Retinal pigment epithelial cell (primary cell): ENCODE data around the gene LGALS9.
"Not testable (repeated sequence)": the region's sequence is repeated elsewhere in the genome, so short reads cannot be mapped to it uniquely, and the experiment has no call there.

ENCODE experiments used
- DNase-seq: peaks from one replicate; pipeline ENCODE4 v3.0.0-alpha.2; 2010; ENCODE audit warnings: low read depth
- H3K4me3 ChIP-seq: 2 replicates; pipeline ENCODE4 v1.5.1; 2011; ENCODE audit warnings: mild to moderate bottlenecking, low read length, control low read depth, moderate library complexity
- TF ChIP-seq, protein P1 (sequence below): conservative IDR thresholded peaks from 2 replicates; pipeline ENCODE4 v1.5.1; 2011; ENCODE audit warnings: low read depth, low read length, control low read depth, inconsistent platforms

Gene LGALS9

DNA sequence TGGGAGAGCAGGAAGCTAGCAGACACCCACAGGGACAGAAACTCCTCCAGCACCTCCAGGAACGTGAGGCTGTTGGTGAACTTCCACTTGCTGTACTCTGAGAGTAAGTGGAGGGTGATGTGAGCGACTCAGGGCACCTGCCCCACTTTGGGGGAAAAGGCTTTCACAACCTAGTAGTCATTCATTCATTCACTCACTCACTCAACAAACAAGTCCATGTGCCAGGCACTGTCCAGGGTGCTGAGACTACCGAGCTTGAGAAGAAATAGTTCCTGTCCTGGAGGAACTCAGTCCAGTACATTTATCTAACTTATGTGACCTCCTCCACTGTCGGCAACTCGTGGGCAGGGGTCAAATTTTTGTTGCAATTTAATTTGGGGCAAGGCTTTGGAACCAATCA is 26.6 kb downstream of the LGALS9 start:
- no peak overlapping the region for H3K4me3 ChIP-seq
- DNase-seq, result no peak
- TF ChIP-seq, protein P1, sequence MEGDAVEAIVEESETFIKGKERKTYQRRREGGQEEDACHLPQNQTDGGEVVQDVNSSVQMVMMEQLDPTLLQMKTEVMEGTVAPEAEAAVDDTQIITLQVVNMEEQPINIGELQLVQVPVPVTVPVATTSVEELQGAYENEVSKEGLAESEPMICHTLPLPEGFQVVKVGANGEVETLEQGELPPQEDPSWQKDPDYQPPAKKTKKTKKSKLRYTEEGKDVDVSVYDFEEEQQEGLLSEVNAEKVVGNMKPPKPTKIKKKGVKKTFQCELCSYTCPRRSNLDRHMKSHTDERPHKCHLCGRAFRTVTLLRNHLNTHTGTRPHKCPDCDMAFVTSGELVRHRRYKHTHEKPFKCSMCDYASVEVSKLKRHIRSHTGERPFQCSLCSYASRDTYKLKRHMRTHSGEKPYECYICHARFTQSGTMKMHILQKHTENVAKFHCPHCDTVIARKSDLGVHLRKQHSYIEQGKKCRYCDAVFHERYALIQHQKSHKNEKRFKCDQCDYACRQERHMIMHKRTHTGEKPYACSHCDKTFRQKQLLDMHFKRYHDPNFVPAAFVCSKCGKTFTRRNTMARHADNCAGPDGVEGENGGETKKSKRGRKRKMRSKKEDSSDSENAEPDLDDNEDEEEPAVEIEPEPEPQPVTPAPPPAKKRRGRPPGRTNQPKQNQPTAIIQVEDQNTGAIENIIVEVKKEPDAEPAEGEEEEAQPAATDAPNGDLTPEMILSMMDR, result no peak

DNA sequence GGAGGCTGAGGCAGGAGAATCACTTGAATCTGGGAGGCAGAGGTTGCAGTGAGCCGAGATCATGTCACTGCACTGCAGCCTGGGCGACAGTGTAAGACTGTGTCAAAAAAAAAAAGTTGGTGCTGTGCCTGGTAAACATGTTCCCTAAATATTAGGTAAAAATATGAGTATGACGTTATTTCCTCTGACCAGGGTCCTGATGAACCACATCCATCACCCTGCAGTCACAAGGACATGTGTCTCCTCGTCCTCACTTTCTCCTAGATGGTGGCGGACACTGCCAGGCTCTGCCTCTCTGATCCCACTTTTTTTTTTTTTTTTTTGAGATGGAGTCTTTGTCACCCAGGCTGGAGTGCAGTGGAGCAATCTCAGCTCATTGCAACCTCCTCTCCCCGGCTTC is 28.7 kb downstream of the LGALS9 start:
- H3K4me3 ChIP-seq, result no peak overlapping the region
- no peak for DNase-seq
- TF ChIP-seq, protein P1, result no peak

DNA sequence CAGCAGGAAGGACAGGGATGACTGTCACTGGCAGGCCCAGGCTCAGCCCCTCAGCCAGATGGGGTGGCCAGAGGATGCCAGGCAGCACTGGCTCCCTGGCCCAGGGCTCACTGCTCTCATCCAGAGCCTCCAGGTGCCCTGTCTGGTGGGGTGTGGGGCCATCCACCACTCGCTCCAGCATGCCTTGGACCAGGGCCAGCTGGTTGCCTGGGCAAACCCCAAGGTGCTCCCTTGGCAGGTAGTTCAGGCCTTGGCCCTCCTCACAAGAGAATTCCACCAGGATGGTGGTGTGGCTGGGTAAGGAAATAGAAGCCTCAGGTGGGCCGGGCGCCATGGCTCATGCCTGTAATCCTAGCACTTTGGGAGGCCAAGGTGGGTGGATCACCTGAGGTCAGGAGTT is 29.4 kb downstream of the LGALS9 start:
- TF ChIP-seq, protein P1, result no peak
- DNase-seq, result no peak

DNA sequence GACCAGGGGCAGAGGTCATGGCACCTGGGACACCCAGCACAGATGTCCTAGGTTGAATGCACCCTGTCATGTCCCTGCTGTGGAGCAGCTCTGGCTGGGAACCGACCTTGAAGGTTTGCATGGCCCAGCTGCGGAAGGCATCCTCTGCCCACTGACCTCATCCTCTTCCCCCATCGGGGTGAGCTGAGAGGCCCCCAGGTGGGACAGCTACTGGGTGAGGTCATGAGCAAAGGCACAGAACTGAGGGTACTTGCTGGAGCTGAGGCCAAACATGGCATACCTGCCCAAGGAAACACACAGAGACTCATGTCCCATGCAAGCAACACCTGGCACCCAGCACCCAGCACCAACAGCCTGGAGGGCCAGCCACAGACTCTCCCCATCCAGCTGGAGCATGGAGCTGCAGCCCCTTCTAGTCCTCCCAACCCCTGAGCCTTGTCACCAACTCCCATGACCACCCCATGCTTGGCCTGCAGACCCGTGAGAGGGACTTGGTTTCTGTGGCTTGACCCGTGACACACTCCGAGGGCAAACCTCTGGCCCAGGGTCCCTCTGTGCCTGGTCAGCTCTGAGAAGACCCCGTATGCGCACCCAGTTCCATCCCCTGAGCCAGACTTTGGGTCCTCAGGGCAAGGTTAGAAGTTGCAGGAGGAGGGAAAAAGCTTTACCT is 33.1 kb downstream of the LGALS9 start:
- no peak for DNase-seq
- H3K4me3 ChIP-seq, result no peak overlapping the region
- TF ChIP-seq, protein P1, result no peak

More for the DNA sequence above, 29.4 kb downstream of the LGALS9 start:
- no peak overlapping the region for H3K4me3 ChIP-seq

DNA sequence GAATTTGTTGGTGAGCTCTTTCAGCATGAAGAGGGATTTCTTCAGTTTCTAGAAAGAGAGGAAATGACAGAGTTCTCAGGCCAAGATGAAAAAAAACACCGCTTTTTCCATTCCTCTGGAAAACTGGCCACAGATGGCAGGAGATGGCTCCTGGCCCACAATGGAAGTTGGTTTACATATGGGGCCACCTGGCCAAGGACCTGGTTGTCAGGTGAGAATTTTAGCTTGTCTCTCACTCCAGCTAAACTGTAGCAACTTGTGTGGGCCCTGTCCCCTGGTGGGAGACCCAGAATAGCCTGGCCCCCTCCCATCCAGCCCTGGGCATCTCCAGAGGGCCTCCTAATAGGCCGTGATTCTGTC is 33.6 kb downstream of the LGALS9 start:
- no peak overlapping the region for H3K4me3 ChIP-seq
- no peak for DNase-seq
- TF ChIP-seq, protein P1, result no peak

DNA sequence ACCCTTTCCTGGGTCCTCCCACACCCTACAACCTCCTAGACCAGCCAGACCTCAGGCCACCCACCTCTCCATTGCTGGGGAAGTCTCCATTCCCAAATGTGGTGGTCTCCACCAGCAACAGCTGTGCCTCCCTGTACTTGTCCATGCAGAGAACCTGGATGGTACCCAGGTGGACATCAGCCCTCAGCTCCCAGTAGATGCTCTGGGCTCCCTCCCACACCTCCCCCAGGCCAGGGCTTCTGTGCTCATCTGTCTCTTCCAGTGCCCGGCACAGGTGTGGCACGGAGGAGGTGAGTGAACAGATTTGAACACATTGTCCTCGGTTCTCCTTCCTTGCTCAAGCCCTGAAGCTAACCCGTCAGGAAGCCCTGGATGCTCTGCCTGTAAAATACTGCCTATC is 34.6 kb downstream of the LGALS9 start:
- TF ChIP-seq, protein P1, result no peak
- no peak overlapping the region for H3K4me3 ChIP-seq
- DNase-seq, result no peak

DNA sequence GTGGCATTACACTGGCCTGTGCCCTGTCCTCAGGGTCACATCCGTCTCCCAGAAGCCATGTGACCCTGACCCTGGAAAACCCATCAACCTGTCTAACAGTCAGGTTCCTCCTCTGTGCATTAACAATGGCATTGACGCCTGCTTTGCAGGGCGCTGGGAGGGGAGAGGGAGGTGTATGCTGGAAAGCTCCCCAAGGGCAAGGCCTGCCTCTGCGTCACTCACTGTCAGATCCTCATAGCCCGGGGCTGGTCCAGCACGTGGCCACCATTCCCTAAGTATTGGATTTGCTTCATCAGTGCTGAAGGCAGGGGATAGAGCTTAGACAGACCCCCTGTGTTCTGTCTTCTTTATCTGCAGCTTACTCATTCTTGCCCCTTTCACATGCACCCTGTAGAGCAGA is 35.3 kb downstream of the LGALS9 start:
- H3K4me3 ChIP-seq, DNase-seq: not testable (repeated sequence)
